GM21528 (cell line): Measurements from ENCODE around the gene PLIN4.
"Not testable (repeated sequence)": the region's sequence is repeated elsewhere in the genome, so short reads cannot be mapped to it uniquely, and the experiment has no call there.

ENCODE experiments used
- ATAC-seq: cut with Tn5 transposase; IDR thresholded peaks from one replicate; pipeline ENCODE4 v1.9.1; 2021; ENCODE audit warnings: mild to moderate bottlenecking, moderate library complexity; ENCODE audit not compliant: unreplicated experiment, low FRiP score

The PLIN4 gene

DNA sequence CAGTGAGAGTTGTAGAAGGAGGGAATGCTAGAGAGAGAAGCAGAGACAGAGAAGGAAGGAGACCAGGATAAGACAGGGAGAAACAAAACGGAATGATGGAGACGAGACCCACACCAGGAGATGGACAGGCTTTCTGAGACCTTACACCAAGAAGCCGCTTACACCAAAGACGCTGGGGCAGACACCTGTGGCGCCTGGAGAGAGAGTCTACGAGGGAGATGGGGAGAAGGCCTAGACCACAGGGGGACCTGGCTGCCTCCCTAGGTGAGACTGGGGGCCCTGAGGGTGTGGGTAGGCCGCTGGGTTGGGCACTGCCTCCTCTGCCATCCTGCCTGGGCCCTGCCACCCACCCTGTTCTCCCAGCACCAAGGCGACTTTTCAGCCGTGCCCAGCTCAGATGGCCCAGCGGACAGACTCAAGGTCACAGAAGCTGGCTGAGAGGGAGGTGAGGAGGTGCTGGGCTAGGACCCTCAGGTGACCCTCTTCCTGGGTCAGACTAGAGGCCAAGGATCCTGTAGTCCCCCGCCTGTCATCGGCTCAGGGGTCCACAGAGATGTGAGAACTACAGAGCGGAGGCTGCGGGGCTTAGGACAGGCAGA, 11.7 kb upstream of the PLIN4 start:
- ATAC-seq = no peak

GRCh38 chr19:4528843-4529242, 10.6 kb upstream of the PLIN4 start:
- no peak for ATAC-seq

DNA sequence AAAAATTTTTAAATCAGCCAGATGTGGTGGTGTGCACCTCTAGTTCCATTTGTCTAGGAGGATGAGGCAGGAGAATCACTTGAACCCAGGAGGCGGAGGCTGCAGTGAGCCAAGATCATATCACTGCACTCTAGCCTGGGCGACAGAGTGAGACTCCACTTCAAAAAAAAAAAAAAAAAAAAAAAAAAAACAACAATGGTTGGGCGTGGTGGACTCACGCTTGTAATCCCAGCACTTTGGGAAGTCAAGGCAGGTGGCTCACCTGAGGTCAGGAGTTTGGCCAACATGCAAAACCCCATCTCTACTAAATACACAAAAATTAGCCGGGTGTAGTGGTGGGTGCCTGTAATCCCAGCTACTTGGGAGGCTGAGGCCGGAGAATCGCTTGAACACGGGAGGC, 9.1 kb upstream of the PLIN4 start:
- ATAC-seq = not testable (repeated sequence)

- no peak for ATAC-seq
Measured at GRCh38 chr19:4525563-4526002, 7.3 kb upstream of the PLIN4 start.

DNA sequence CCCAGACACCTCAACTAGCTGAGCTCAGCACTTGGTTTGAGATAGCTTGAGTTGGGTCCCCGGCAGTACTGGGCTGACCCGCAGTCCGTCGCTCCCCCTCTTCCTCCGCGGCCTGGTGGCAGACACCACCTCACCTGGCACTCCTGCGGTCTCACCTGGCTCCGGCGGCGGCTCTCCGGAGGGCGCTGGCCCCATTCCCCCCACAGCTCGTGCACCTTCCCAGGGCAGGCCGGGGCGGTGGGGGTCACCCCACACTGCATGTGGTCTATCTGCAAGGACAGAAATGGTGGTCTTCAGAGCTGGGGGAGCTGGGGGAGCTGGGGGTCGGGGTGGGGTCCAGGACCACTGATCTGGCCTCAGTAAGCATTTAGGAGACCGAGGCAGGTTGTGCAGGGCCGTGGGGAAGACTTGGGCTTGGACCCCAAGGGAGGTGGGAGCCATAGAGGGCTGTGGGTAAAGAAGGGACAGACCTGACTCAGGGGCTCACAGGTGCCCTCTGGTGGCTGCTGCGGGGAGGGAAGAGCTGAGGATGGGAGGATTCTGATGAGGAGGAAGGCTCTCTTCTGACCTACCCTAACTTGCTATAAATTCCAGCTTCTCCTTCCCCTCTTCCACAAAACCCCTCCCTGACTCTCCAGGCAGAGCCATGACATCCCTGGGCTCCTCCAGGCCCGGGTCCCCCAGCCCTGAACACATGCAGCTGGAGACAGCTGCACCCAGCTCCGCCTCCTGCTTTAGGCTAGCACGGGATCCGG, 6.7 kb upstream of the PLIN4 start:
- no peak for ATAC-seq

DNA sequence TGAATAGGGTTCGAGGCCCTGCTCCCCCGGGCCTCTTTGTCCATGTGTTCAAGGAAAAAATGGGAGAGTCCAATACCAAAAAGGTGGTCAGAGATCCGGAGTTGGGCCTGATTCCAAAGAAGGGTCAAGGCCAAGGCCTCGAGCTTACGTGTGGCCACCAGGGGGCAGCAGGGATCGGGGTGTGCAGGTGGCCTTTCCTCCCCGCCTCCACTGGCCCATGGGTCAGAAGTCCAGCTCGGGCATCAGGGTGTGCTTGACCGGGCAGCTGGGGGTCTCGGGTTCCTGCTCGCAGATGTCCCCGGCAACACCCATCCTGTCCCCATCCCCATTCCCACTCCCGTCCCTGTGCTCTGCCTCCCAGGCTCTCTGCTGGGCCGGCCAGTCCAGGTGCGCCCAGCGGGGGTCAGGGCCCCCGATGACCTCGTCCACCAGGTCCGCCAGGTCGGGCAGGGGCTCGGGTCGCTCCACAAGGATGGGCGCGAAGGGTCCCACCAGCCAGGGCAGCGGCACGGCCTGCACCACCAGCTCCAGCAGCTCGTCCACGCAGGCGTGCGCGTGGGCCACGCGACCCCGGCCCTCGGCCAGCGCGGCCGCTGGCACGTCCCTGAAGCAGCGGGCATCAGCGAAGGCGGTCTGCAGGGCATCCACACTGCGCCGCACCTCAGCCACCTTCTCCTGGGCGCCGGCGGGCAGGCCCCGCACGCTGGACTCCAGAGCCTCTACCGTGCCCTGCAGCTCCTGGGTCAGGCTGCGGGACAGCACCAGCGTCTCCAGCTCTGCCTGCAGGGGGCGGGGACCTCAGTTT, 5.2 kb upstream of the PLIN4 start:
- ATAC-seq = no peak

DNA sequence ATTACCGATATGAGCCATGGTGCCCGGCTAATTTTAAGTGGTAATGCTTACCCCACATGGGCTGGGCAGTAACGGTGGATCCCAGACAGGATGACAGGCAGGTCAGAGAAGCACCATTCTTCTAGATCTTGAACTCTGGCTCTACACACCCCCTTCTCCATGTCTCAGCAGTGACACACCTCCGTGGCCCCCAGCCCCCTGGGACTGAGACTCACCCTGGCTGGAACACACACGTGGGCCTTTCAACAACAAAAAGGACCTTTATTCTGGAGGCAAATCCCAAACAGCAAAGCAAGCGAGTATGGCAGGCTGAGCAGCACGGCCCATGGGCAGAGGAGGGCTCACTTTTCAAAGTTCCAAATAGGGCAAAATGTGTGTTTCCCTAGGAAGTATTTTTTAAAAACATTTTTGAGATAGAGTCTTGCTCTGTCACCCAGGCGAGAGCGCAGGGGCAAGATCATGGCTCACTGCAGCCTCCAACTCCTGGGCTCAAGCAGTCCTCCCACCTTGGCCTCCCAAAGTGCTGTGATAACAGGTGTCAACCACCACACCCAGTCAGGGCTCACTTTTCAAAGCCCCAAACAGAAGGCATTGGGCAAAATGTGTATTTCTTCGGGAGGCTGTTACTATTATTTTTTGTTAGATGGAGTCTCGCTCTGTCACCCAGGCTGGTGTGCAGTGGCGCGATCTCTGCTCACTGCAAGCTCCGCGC, 4.2 kb upstream of the PLIN4 start:
- no peak for ATAC-seq

DNA sequence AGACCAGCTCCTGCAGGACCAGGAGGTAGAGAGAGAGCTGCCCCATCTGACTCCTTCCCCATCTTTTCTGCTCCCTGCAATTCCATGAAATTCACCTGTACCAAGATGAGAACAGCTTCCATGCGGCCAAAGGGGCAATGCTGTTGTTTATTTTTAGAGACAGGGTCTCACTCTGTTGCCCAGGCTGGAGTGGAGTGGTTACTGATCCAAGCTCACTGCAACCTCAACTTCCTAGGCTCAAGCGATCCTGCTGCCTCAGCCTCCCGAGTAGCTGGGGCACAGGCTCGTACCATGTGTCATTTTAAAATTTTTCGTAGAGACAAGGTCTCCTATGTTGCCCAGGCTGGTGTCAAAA, 3.6 kb upstream of the PLIN4 start:
- ATAC-seq = no peak

DNA sequence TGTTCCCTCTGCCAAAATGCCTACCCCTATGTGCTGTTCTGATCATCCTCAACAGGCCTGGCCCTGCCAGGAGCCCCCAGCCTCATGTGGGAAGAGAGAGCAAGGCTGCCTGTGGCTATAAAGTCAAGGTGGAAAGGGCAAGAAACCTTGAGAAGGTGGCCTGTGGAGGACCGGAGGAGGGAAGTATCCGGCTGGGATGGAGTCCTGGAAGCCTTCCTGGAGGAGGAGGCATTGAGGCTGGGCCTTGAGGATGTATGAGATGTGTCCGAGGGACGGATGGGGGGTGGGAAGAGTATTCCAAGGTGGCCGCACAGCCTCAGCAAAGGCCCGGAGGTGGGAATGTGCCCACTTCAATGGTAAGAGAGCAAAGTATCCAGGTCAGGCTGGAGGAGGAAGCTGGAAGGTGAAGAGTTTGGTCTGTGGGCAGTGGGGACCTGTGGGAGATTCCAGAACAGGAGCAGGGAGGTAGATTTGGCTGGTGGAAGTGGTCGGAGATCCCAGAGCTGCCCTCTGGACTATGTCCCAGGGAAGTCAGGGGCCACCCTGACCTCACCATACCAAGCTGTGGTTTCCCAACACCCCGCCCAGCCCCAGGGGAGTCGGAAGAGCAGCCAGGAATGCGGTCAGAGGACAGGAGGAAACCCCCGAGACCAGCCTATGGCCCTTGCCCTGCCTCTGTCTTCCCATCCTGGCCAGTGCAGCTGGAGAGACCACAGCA, 3.0 kb upstream of the PLIN4 start:
- ATAC-seq = no peak

DNA sequence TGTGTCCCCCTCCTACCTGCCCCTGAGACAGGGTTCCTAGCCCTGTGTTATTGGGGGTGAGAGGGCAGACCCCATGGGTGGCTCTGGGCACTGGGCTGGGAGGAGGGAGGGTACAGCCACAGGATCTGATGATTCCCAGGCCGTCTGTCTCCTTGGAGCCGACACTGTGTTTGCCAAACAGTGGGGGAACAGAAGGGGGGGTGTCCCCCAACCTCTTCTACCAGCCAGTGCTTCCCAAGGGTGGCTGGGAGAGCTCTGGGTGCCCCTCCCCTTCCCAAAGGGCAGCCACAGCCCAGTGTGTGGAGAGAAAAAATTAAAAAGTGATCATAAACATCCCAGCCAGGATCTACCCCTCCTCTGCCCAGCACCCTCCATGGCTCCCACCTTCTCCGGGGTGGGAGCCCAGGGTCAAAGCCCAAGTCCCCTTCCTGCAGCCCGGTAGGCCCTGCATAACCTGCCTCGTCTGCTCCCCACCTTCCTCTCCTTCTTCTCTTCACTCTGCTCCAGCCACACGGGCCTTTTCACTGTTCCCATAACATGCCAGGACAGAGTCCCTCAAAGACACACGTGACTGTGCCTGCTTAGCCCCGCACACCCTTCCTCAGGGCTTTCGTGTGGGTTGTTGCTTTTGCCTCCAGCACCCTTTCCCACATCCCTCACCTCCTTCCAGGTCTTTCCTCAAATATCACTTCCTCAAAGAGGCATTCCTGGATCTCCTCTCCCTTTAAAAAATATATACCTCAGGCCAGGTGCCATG, 1.4 kb upstream of the PLIN4 start:
- no peak for ATAC-seq

- no peak for ATAC-seq
Measured at GRCh38 chr19:4519172-4519496, 848 bp upstream of the PLIN4 start.

DNA sequence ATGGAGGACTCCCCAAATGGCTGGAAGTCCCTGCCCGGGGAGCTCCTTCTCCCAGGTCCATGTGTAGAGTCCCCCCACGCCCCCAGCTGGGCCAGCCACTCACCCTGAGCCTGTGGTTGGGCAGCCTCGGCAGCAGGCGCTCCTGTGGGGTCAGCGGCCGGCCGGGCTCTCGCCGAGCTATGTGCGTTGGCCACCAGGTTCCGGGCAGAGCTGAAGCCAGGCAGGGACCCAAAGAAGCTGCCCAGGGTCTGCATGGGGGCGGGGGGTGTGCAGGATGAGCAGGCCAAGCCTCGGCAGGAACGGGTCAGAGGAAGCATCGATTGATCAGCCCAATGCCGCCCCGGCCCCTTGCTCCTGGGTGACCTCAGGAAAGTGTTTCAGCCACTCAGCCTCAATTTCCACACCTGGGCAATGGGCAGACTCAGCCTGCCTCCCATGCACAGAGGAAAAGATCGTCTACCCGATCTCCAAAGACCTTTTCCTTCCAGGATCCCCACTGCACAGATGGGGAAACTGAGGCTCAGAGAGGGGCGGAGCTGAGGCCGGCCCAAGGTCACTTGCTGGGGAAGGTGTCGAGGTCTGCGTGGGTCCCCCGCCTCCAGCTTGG, 732 bp downstream of the PLIN4 start:
- ATAC-seq = no peak

- no peak for ATAC-seq
Measured at GRCh38 chr19:4516939-4517300, 1.4 kb downstream of the PLIN4 start.

- ATAC-seq = no peak
Measured at GRCh38 chr19:4516199-4516938, 1.9 kb downstream of the PLIN4 start.

DNA sequence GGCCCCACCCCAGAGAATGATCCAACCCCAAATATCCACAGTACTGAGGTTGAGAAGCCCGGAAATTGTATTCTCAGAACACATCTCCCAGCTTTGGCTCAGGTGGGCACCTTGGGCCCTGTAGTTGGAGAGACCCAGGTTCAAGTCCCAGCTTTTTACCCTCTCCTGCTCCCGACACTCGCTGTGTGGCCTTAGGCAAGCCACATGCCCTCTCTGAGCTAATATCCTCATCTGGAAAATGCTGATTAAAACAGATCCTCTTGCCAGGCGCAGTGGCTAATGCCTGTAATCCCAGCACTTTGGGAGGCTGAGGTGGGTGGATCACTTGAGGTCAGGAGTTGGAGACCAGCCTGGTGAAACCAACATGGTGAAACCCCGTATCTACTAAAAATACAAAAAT, 2.6 kb downstream of the PLIN4 start:
- no peak for ATAC-seq

DNA sequence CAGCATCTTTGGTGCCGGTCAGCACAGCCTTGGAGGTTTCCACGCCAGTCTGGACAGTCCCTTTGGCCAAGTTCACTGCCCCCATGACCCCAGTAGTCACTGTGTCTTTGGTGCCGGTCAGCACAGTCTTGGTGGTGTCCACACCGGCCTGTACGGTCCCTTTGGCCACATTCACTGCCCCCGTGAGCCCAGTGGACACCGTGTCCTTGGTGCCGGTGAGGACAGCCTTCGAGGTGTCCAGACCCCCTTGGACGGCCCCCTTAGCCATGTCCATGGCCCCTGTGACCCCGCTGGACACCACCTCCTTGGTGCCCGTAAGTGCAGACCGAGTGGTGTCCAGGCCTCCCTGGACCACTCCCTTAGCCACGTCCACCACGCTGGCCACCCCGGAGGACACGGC, 5.0 kb downstream of the PLIN4 start:
- ATAC-seq = no peak

- ATAC-seq = no peak
Measured at GRCh38 chr19:4512070-4512469, 6.2 kb downstream of the PLIN4 start.

GRCh38 chr19:4511300-4512054, 6.8 kb downstream of the PLIN4 start:
- no peak for ATAC-seq
